ENCODE data around the gene TOX2.
A peak's percentile ranks its signal among the peaks of the same experiment; 100 is the strongest.

Gene TOX2

GRCh38 chr20:43916073-43916880 is 1.6 kb downstream of the TOX2 start:
- DNase-seq (ENCODE audit: low read depth in 2 of 2): no peak

- DNase-seq (ENCODE audit: low read depth in 2 of 2): no peak
Measured at GRCh38 chr20:43916881-43917371, 2.3 kb downstream of the TOX2 start.

GRCh38 chr20:43917380-43917779 is 2.7 kb downstream of the TOX2 start:
- DNase-seq (ENCODE audit: low read depth in 2 of 2): no peak

GRCh38 chr20:43919686-43920403 is 5.2 kb downstream of the TOX2 start:
- no peak for DNase-seq (ENCODE audit: low read depth in 2 of 2)

- DNase-seq (ENCODE audit: low read depth in 2 of 2): no peak
Measured at GRCh38 chr20:43920797-43921196, 6.1 kb downstream of the TOX2 start.

- DNase-seq (ENCODE audit: low read depth in 2 of 2): no peak
Measured at GRCh38 chr20:43921227-43921780, 6.7 kb downstream of the TOX2 start.

GRCh38 chr20:43922614-43923013 is 8.0 kb downstream of the TOX2 start:
- DNase-seq (ENCODE audit: low read depth in 2 of 2): no peak

- DNase-seq (ENCODE audit: low read depth in 2 of 2): no peak
Measured at GRCh38 chr20:43923322-43923721, 8.7 kb downstream of the TOX2 start.

- no peak for DNase-seq (ENCODE audit: low read depth in 2 of 2)
Measured at GRCh38 chr20:43923917-43924316, 9.3 kb downstream of the TOX2 start.

- no peak for DNase-seq (ENCODE audit: low read depth in 2 of 2)
Measured at GRCh38 chr20:43925215-43925614, 10.6 kb downstream of the TOX2 start.

- peak; percentile 40 to 46 for DNase-seq (ENCODE audit: low read depth in 2 of 2)
Measured at GRCh38 chr20:43925801-43926200, 11.1 kb downstream of the TOX2 start.

- DNase-seq (ENCODE audit: low read depth in 2 of 2): no peak
Measured at GRCh38 chr20:43926287-43927050, 11.8 kb downstream of the TOX2 start.

GRCh38 chr20:43931976-43932375 is 17.3 kb downstream of the TOX2 start:
- no peak for DNase-seq (ENCODE audit: low read depth in 2 of 2)

GRCh38 chr20:43934833-43935232 is 20.2 kb downstream of the TOX2 start:
- DNase-seq (ENCODE audit: low read depth in 2 of 2): no peak

GRCh38 chr20:43936104-43936770 is 21.6 kb downstream of the TOX2 start:
- no peak for DNase-seq (ENCODE audit: low read depth in 2 of 2)

- no peak for DNase-seq (ENCODE audit: low read depth in 2 of 2)
Measured at GRCh38 chr20:43936805-43937204, 22.2 kb downstream of the TOX2 start.

- peak; percentile 65 to 71 for DNase-seq (ENCODE audit: low read depth in 2 of 2)
Measured at GRCh38 chr20:43937591-43937990, 22.9 kb downstream of the TOX2 start.

- DNase-seq (ENCODE audit: low read depth in 2 of 2): no peak
Measured at GRCh38 chr20:43938017-43938655, 23.5 kb downstream of the TOX2 start.

- DNase-seq (ENCODE audit: low read depth in 2 of 2): peak; percentile 99
Measured at GRCh38 chr20:43938932-43939761, 24.5 kb downstream of the TOX2 start.

GRCh38 chr20:43939762-43940121 is 25.1 kb downstream of the TOX2 start:
- no peak for DNase-seq (ENCODE audit: low read depth in 2 of 2)

All from fibroblast of skin of left quadriceps (primary cell).